DMS 273 treated with DMSO at 0.1 percent for 48 hours (cell line): ENCODE measurements around the gene SEMA4G.

Experiments
- DNase-seq: peaks from one replicate; lab custom pipeline; 2025; lab: John Stamatoyannopoulos, UW

SEMA4G gene

DNA sequence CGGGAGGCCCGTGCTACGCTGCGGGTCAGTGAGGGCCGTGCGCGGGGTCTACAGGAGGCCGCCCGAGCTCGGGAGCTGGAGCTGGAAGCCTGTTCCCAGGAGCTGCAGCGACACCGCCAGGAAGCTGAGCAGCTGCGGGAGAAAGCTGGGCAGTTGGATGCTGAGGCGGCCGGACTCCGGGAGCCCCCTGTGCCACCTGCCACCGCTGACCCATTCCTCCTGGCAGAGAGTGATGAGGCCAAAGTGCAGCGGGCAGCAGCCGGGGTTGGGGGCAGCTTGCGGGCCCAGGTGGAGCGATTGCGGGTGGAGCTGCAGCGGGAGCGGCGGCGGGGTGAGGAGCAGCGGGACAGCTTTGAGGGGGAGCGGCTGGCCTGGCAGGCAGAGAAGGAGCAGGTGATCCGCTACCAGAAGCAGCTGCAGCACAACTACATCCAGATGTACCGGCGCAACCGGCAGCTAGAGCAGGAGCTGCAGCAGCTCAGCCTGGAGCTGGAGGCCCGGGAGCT is 37.3 kb downstream of the SEMA4G start:
- peak; percentile 63 for DNase-seq

DNA sequence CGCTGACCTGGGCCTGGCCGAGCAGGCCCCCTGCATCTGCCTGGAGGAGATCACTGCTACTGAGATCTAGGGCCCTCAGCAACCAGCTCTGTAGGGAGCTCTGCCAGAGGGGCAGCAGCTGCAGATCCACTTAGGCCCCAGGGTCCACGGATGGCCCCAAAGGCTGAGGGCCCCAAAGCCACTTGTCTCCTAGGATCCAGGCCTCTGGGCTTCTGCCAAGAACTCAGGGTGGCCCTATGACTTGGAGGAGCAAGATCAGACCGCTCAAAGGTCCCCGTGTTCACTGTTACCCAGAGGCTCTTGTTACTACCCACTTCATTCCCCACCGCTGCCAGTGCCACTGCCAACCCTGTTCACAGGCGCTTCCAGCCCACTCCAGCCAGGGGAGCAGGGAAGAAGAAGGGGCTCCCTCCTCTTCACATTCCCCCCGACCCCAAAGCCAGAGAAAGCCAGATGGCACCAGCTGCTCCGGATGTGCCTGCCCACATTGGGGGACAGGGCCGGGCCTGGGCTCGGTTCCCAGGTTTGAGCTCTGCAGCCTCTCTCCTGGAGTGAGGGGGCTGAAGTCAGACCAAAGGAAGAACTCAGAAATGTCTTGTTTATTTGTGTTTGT is 37.9 kb downstream of the SEMA4G start:
- DNase-seq = peak; percentile 61

DNA sequence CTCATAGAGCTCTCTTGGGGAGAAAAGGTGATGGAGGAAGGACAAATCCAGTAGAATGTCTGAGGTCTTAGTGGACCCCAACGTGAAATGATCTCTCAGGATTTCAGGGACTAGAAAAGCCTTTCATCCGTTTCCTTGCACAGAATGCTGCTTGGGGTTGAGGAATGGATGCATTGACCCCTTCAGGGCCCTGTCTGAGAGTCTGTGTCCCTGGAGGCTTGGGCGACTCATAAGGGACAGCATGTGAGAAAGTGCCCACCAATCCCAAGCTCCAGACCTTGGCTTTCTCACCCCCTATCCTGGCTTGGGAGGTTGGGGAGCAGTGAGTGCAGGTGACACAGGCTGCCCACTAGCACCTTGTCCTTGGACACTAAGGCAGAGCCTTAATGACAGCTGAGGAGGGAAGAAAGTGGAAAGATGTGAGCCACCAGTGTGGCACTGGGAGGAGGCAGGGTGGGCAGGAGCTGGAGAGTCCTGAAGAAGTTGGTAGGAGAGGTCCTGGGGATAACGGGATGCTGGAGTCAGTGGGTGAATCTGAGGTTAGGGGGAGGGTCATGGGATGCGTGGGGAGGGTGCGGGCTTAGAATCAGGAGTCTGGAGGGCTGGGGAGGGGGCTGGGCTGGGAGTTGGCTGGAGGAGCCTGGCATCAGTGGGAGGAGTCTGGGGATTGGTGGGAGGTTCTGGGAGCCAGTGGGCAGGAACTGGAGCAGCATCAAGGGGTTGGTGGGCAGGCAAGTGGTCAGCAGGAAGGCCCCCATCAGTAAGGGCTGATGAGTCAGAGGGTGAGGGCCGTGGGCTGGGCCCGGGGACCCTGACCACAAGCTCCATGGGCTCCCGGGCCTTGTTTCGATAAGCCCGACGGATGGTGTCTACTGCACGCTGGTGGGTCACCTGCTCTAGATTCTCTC is 38.9 kb downstream of the SEMA4G start:
- DNase-seq = no peak

DNA sequence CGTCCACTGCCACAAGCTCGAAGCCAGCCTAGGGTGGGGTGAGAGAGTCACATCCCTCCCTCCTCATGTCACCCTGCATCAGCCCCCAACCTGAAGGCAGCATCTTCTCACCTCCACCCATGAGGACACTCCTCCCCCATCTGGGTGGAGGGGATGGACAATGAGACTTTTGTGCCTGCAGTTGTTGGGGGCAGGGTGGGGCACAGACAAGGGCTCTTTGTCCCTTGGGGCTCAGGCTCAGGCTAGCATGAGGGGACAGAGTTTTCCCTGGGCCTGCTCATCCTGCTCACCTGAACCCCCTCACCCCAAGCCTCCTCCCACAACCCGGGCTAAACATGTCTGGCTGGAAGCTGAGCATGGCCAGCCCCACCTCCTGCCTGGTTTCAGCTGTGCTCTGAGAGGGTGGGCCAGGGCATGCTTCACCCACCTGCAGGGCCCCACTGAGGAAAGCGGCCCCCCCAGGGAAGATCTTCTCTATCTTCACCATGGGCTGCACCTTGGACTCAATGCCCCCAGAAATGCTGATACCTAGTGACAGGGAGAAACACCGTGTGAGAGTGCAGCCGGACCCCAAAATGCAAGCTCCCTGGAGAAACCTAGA is 39.6 kb downstream of the SEMA4G start:
- no peak for DNase-seq

DNA sequence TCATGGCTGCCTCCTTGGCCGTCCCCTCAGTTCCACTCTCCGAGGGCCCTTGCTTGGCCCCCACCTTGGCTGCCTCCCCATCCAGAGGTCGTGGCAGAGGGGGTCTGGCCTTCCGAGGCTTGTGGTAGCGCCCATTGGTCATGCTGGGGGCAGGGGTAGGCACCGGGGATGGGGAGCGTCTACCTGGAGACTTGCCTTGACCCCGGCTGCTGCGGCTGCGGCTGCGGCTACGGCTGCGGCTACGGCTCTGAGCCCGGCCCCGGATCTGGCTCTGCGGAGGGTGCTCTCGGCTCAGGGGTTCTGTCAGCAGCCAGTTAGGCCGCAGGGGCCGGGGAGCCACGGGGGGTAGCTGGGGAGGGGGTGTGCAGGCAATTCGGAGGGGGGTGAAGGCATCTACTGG is 41.0 kb downstream of the SEMA4G start:
- no peak for DNase-seq

DNA sequence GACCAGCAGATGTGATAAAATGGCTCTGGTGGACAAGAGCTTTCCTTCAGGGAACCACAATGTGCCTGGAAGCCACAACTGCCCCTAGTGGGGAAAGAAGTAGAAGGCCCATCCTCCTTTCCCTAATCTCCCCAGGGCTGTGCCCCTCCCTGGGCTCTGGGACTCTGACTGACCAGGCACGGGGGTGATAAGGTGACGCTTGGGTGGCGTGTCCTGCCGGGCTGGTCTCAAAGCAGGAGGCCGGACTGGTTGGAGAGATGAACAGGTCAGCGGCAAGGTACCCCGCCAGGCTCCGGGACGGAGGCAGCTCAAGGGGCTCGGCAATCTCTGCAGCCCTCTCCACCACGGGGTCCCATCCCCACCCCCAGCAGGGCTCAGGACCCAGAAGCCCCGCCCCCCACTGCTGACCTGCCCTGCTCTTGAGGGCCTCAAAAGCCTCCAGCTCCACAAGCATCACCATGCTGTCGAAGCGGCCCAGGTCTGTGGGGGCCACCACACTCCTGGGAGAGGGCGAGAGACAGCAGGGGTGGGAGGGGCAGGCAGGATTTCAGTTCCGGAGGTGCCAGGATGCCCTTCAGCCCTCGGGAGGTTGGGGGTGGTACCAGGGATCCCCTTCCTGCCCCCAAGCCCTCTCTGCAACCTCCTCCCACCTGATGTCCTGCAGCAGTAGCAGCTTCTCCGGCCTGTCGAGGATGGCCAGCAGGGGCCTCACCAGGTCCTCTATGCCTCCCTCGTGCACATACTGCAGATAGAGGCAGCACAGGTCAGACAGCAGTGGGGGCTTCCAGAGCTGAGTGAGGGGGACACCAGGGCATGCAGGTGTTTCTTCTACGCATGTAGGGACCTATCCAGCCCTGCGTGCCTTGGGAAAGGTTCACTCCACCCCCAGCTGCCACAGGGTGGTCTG is 42.5 kb downstream of the SEMA4G start:
- DNase-seq = no peak

DNA sequence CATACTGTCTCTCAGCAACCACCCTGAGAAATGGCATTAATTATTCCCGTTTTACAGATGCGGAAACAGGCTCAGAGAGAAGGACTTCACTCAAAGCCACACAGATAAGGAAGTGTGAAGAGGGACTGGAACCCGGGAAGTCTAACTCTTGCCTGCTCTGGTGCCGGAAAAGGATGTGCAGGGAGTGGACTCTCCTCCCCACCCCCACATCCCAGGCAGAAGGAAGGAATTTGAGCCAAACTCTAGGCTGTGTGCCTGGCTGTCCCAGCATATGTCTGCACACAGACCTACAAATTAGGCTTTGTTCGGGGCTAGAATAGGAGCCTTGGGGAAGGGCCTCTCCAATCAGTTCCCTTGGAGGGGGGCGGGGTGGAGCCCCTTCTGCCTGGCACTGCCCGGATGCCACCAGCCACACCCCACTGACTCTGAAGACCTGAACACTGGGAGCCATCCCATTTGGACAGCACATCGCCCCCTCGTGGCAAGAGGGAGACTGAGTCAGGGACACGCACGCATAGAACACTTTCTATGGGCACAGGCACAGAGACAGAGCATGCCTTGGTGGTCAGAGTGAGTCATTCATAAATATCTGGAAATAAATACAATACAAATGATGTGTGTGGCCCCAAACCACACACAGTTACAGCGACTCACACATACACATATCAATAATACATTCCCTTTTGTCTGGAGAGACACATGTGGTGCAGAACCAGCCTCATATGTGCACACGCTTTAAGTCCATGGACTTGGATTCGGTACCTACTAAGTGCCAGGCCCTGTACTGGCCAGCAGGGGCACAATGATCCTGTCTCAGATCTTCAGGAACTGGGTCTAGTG is 43.4 kb downstream of the SEMA4G start:
- peak; percentile 77 for DNase-seq

DNA sequence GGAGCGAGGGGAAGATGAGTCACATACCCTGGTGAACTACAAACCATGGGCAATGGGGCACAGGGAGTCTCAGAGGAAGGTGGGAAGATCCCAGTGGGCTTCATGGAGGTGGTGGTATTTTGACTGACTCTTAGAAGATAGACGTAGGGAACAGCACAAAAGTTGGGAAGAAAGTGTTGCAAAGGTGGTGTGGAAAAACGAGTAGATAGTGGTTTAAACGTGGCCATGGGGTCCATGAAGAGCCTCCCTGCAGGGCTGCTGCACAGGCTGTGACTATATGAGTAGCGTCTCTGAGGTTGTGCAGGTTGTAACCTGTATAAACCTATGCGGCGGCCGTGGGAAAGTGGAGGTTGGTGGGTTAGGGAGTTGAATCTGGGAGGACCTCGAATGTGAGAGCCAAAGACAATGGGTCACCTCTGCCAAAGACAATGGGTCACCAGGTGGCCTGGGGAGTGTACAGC is 44.1 kb downstream of the SEMA4G start:
- DNase-seq = no peak

DNA sequence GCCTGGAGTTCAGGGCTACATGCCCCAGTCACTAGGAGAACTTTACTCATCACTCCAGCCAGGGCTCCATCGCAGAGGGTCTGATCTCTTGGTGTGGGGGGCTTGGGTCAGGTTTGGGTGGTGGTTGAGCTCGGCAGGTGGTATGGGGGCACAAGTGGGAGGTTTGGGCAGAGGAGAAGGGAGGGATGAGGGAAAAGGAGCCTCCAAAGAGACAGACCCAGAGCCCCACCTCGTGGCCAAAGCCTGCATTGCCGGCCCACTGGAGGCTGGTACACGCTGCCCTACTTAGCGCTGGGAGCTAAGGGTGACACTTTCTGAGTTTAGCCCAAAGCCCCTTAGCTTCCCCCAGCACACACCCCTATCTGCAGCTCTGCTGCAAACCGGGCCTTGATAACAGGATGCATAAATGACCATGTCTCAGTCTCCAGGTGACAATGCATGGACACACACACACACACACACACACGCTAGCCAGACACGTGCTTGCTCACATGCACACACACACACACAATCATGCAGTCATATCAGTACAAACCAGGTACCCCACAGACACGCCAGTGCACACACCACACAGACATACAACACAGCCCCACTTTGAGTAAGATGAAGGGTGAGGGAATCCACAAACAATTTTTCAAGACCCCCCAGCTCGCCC is 45.1 kb downstream of the SEMA4G start:
- DNase-seq = no peak

DNA sequence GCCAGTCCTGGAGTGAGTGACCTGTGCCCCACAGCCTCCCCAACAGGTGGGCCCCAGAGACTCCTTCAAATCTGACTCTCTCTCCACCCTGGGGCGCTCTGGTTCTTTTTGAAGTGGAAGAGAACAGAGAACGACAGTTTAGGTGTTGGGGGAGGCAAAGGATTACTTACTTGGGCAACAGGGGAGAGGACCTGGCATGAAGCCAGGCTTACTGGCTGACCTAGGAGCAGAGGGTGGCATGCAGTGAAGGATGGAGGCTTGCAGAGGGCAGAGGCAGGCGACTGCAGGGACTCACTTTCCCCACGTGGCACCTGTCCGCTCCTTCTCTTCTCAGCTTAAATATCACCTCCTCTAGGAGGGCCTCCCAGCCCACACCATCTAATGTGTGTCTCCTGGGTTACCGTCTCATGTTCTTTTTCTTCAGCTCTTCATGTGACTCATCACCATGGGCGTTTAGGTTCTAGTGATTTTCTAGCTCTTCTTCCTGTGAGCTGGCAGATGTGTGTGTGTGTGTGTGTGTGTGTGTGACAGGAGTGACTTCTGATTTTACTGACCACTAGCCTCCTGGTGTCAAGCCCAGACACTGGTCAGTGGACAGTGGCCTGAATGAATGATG is 45.8 kb downstream of the SEMA4G start:
- no peak for DNase-seq

DNA sequence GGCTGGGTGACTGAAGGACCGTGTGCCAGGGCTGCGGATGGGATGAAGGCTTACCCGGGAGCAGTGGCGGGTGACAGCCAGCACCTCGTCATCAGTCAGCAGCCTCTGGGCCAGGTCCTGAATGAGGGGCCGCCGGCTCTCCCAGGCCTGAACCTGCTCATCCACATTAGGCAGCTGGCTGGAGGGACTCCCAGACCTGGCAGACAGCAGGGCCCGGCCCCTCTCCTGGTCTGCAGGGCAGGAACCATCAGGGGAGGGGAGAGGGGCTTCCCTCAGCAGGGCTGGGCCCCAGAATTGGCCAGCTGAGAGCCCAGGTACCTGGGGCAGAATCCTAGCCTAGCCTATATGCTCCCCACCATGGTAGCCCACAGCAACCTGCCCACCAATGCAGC is 46.3 kb downstream of the SEMA4G start:
- no peak for DNase-seq

DNA sequence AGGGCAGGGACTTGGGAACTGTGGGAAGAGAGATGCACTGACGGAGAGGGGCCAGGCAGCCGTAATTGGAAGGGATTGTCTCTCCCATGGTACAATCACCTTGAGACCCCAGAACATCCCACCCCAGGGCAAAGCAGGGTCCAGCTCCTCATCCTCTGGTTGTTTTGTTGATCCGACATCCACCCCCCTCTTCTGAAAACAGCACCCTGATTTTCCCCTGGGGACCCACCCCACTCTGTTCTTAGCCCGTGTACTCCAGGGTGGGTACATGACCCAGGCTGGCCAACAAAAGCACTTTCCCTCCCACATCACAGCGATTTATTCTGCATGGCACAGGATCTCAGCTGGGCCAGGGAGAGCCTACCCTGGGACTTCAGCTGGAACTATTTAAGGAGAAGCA is 47.5 kb downstream of the SEMA4G start:
- DNase-seq = no peak

DNA sequence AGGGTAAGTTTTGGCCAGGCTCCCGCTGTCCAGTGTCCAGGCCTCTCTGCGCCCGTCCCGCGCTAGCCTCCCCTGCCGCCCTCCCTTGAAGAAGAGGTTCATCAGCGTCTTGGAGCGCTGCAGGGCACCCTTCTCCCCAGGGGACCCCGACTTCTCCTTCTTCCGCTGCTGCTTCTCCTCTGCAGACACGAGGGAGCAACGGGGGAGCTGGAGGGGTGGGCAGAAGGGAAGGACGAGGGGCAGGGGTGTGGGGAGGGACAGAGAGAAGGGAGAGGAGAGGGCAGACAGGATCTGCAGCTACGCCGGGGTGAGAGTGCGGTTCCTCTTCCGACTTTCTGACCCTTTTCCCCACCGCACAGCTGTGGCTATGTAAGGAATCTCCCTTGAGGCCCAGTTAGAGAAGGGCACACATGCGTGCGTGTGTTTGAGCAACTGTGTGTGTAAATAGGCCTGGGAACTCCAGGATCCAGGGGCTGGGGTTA is 48.9 kb downstream of the SEMA4G start:
- no peak for DNase-seq

DNA sequence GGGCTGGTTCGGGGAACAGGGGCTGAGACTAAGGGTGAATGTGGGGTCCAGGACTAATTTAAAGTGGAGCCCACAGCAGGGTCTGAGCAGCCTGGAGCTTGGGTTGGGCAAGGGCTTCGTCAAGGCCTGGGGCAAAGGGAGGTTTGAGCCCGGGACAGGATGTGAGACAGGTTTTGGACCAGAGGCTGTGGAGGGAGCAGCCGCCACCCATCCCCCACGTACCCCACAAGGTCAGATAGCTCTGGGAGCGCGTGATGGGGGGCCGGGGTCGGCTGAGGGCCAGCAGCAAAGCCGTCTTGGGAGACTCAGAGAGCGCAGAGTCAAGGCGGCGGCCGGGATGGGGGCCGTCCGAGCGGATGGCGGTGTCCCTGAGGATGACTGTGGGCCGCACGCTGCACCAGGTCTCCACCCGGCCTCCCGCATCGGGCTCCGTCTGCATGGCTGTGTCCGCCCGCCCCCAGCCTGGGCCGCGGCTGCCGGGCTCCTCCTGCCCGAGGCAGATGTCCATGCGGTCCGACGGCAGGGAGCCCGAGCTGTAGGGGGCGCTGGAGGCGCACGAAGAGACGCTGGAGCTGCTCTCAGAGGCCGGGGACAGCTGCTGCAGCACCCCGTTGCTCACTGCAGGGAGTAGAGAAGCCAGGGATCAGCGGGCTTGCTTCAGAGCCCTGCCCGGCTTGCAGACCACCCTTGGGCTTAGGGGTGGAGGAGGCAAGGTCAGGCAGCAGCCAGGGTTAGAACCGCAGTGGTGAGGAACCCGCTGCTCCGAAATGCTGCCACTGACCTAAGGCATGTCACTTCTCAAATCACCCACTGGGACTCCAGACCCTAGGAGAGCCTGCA is 49.5 kb downstream of the SEMA4G start:
- peak; percentile 28 for DNase-seq
